Measurements from ENCODE around the gene CSRP3. TPM values are rescaled to one million over a fixed set of nuclear protein-coding genes. Genes with fewer than 3 reads are reported as not detected.

CSRP3 gene
- total and polyA plus RNA-seq, 2 of the 4 experiments (the other 2 are of a cell fraction) = not detected

- H3K14ac ChIP-seq (replicated peaks; ENCODE audit: low read depth, low read length) = no peak overlapping the region
- H3K36me3 ChIP-seq (ENCODE audit: control insufficient read depth, insufficient read depth, low read length) = peaks cover 6% of the 10 kb centered on the region; the same call in 1 of the 2 replicates
- H3K9me3 ChIP-seq (ENCODE audit: control insufficient read depth, insufficient read depth, low read length) = no peaks in the 10 kb centered on the region
- no peak overlapping the region for H3K4me3 ChIP-seq (ENCODE audit: insufficient read depth, low read depth, low read length)
- H3K4me2 ChIP-seq (ENCODE audit: low read depth, low read length) = no peak overlapping the region
- no peak for DNase-seq
- no peak overlapping the region for H3K4ac ChIP-seq (ENCODE audit: low read depth, low read length)
- WGBS, 2 experiments (ENCODE audit: extremely low coverage in 2 of 2, insufficient read length in 1 of 2) = no CpG with 5 or more reads among the region's 1 CpG
- ChIA-PET CTCF (no interaction called here), POLR2A (ENCODE audit: unreplicated experiment) (no interaction called here)
- no peak overlapping the region for H3K23ac ChIP-seq (ENCODE audit: low read depth, low read length)
- H4K91ac ChIP-seq (ENCODE audit: insufficient read depth, low read depth, low read length) = no peak overlapping the region
- H3K18ac ChIP-seq (ENCODE audit: low read depth, low read length) = no peak overlapping the region
- H4K5ac ChIP-seq (ENCODE audit: low read depth, low read length) = no peak overlapping the region
- H2AK9ac ChIP-seq (replicated peaks; ENCODE audit: low read depth, low read length, poor library complexity) = no peak overlapping the region
- no peaks in the 10 kb centered on the region for H4K20me1 ChIP-seq (ENCODE audit: insufficient read depth, low read length)
- H4K8ac ChIP-seq (ENCODE audit: low read depth in 2 of 2, low read length in 2 of 2) = no peak overlapping the region
- dilution Hi-C loops (cut with HindIII; ENCODE audit: low sequenced_read_pairs, unreplicated experiment) = no loop called here
- no TSS peak for BruUV-seq (replicated peaks)
- TF ChIP-seq MXI1 (IDR thresholded peaks at IDR 0.05; ENCODE audit: borderline replicate concordance, low read depth, low read length) = no peak
- TF ChIP-seq RFX5 (IDR thresholded peaks at IDR 0.05; ENCODE audit: low read depth, low read length) = no peak
- no peak for TF ChIP-seq ELK1 (IDR thresholded peaks at IDR 0.05; ENCODE audit: borderline replicate concordance, low read depth, low read length)
- no peak for TF ChIP-seq NFE2L2 (IDR thresholded peaks at IDR 0.05; ENCODE audit: low read depth, low read length)
- no peak for TF ChIP-seq POLR2A (IDR thresholded peaks at IDR 0.05; ENCODE audit: low read depth, low read length)
- no peak for TF ChIP-seq CTCF (conservative IDR thresholded peaks at IDR 0.05; ENCODE audit: low read depth, low read length)
- TF ChIP-seq BHLHE40 (IDR thresholded peaks at IDR 0.05; ENCODE audit: low read depth, low read length) = no peak
- TF ChIP-seq CEBPB (IDR thresholded peaks at IDR 0.05; ENCODE audit: low read depth, low read length) = no peak
- no peak for TF ChIP-seq RAD21 (IDR thresholded peaks at IDR 0.05; ENCODE audit: low read length)
- no peak for TF ChIP-seq MAZ (IDR thresholded peaks at IDR 0.05; ENCODE audit: borderline replicate concordance, low read depth, low read length)
- no peak for TF ChIP-seq USF2 (IDR thresholded peaks at IDR 0.05; ENCODE audit: low read depth, low read length)
- no peak for TF ChIP-seq MAFK (IDR thresholded peaks at IDR 0.05; ENCODE audit: low read depth, low read length)
- TF ChIP-seq SMC3 (IDR thresholded peaks at IDR 0.05; ENCODE audit: low read depth, low read length) = no peak
- no peak for TF ChIP-seq CHD1 (IDR thresholded peaks at IDR 0.05; ENCODE audit: low read depth, low read length)
- H3K56ac ChIP-seq (ENCODE audit: extremely low read depth, insufficient read depth, low read length) = no peak overlapping the region
- H2BK5ac ChIP-seq (ENCODE audit: low read depth, low read length, poor library complexity, severe bottlenecking) = no peak overlapping the region
- no peak overlapping the region for H3K27ac ChIP-seq (ENCODE audit: insufficient read depth, low read length)
- H3K79me1 ChIP-seq (ENCODE audit: low read depth in 1 of 2, low read length in 2 of 2) = no peaks in the 10 kb centered on the region
- H3K9me1 ChIP-seq (ENCODE audit: insufficient read depth, low read length) = no peaks in the 10 kb centered on the region
- H2AK5ac ChIP-seq (ENCODE audit: low read depth, low read length) = no peak overlapping the region
- H2BK120ac ChIP-seq (ENCODE audit: low read depth, low read length) = no peak overlapping the region
- intact Hi-C loops (cut with micrococcal nuclease) = no loop called here
- H2AFZ ChIP-seq (replicated peaks; ENCODE audit: low read length, poor library complexity) = no peak overlapping the region
- no peak overlapping the region for H2BK15ac ChIP-seq (ENCODE audit: low read depth, low read length)
- ATAC-seq (ENCODE audit: low read depth) = no peak
- H3K27me3 ChIP-seq (ENCODE audit: control insufficient read depth, insufficient read depth, low read length) = no peaks in the 10 kb centered on the region
- no peak overlapping the region for H2BK20ac ChIP-seq (ENCODE audit: low read depth, low read length)
- H3K9ac ChIP-seq (ENCODE audit: low read depth, low read length) = no peak overlapping the region
- in situ Hi-C loops (cut with MboI; ENCODE audit: low sequenced_read_pairs) = no loop called here
- H3K4me1 ChIP-seq (ENCODE audit: control insufficient read depth, insufficient read depth, low read length) = 0 out of 2 replicates have a peak, but pooled peaks cover 1% of the 10 kb centered on the region
Measured at GRCh38 chr11:19162951-19163505, 38.8 kb downstream of the CSRP3 start.

Measured in IMR-90 (cell line).